GM21576 (cell line): ENCODE results near the gene NCOA3.
"Not testable (repeated sequence)": the region's sequence is repeated elsewhere in the genome, so short reads cannot be mapped to it uniquely, and the experiment has no call there.

Experiments
- ATAC-seq: cut with Tn5 transposase; IDR thresholded peaks from one replicate; pipeline ENCODE4 v1.9.1; 2021; ENCODE audit warnings: mild to moderate bottlenecking, moderate library complexity; ENCODE audit not compliant: unreplicated experiment

Gene NCOA3

GRCh38 chr20:47501482-47502270 lies at the start of gene NCOA3:
Gene NCOA3, plus strand, starts transcription at chr20:47501887. Its CDS starts 120,361 bp downstream, at chr20:47622248.
- peak; percentile 73 for ATAC-seq

- no peak for ATAC-seq
Measured at GRCh38 chr20:47452736-47453161, 48.9 kb upstream of the NCOA3 start.

- ATAC-seq, result peak; percentile 83
Measured at GRCh38 chr20:47453167-47453782, 48.4 kb upstream of the NCOA3 start.

- ATAC-seq, result no peak
Measured at GRCh38 chr20:47454298-47455132, 47.2 kb upstream of the NCOA3 start.

GRCh38 chr20:47455133-47456040 lies 46.3 kb upstream of the NCOA3 start:
- ATAC-seq, result no peak

GRCh38 chr20:47456041-47456537 lies 45.6 kb upstream of the NCOA3 start:
- no peak for ATAC-seq

- ATAC-seq, result no peak
Measured at GRCh38 chr20:47456952-47457724, 44.5 kb upstream of the NCOA3 start.

- not testable (repeated sequence) for ATAC-seq
Measured at GRCh38 chr20:47458280-47459050, 43.2 kb upstream of the NCOA3 start.

GRCh38 chr20:47459344-47460073 lies 42.2 kb upstream of the NCOA3 start:
- no peak for ATAC-seq

GRCh38 chr20:47460761-47461112 lies 41.0 kb upstream of the NCOA3 start:
- not testable (repeated sequence) for ATAC-seq

GRCh38 chr20:47461120-47461685 lies 40.5 kb upstream of the NCOA3 start:
- ATAC-seq, result no peak

GRCh38 chr20:47461906-47462305 lies 39.8 kb upstream of the NCOA3 start:
- not testable (repeated sequence) for ATAC-seq

- ATAC-seq, result no peak
Measured at GRCh38 chr20:47464380-47465101, 37.1 kb upstream of the NCOA3 start.

GRCh38 chr20:47465335-47466090 lies 36.2 kb upstream of the NCOA3 start:
- no peak for ATAC-seq

GRCh38 chr20:47466213-47466612 lies 35.5 kb upstream of the NCOA3 start:
- no peak for ATAC-seq

- ATAC-seq, result no peak
Measured at GRCh38 chr20:47466704-47467459, 34.8 kb upstream of the NCOA3 start.
